GM12878 (cell line): ENCODE results near the gene ABCD4. TPM values are rescaled to one million over a fixed set of nuclear protein-coding genes. Genes with fewer than 3 reads are reported as not detected.

Experiments
- ATAC-seq: fragments of 200-7000 bp; cut with Tn5 transposase; 3 replicates; pipeline ENCODE4 v1.9.1; 2020; ENCODE audit warnings: mild to moderate bottlenecking, moderate library complexity
- BruUV-seq: library from RNA; stranded (reverse); fragments of 400-500 nt; replicated peaks from 2 replicates; lab custom pipeline; 2021; lab: Mats Ljungman, UMichigan
- CTCF ChIA-PET: fragments of 300-600 bp; sonication (Branson Sonifier 250); formaldehyde crosslinking; extraction: SDS; loops from one replicate; lab custom pipeline; 2021; ENCODE audit warnings: inconsistent platforms; lab: Yijun Ruan, JAX
- POLR2A ChIA-PET: fragments of 350-600 bp; formaldehyde crosslinking; extraction: SDS; loops from one replicate; lab custom pipeline; 2021; ENCODE audit warnings: inconsistent platforms; lab: Charles Lee
- RAD21 ChIA-PET: fragments of 300-600 bp; sonication (Branson Sonifier 250); formaldehyde crosslinking; loops from one replicate; lab custom pipeline; 2023; ENCODE audit warnings: antibody characterized with exemption; ENCODE audit not compliant: unreplicated experiment; lab: Charles Lee
- SMC1A ChIA-PET: fragments of 300-600 bp; sonication (Branson Sonifier 250); formaldehyde crosslinking; loops from one replicate; lab custom pipeline; 2023; ENCODE audit not compliant: unreplicated experiment, uncharacterized antibody; lab: Charles Lee
- DNase-seq: peaks from one replicate; pipeline ENCODE4 v3.0.0-alpha.2; 2011; ENCODE audit warnings: low read depth, low spot score
- FAIRE-seq: peaks from 3 replicates; lab custom pipeline; 2011; peaks lifted over from hg19 to GRCh38; lab: Jason Lieb, UNC
- H2AFZ ChIP-seq: 2 replicates; pipeline ENCODE4 v1.6.0; 2011; ENCODE audit warnings: low read depth, low read length, control low read depth; ENCODE audit not compliant: control insufficient read depth
- H3K27ac ChIP-seq: 2 replicates; pipeline ENCODE4 v1.5.1; 2011; ENCODE audit warnings: control low read depth; ENCODE audit not compliant: control insufficient read depth, insufficient read depth
- H3K27me3 ChIP-seq, 2 experiments: replicated peaks in 1 of 2; 2 replicates each; pipeline versions ENCODE4 v1.6.0 to v1.6.1; 2011; ENCODE audit warnings: low read length in 1 of 2; ENCODE audit not compliant: control insufficient read depth in 2 of 2, insufficient read depth in 2 of 2
- H3K36me3 ChIP-seq, 2 experiments: 2 replicates each; pipeline ENCODE4 v1.5.1; 2011; ENCODE audit warnings: low read length in 1 of 2; ENCODE audit not compliant: control insufficient read depth in 2 of 2, insufficient read depth in 2 of 2
- H3K4me1 ChIP-seq: 2 replicates; pipeline ENCODE4 v1.6.1; 2011; ENCODE audit warnings: mild to moderate bottlenecking, low read length, moderate library complexity, mixed read lengths; ENCODE audit not compliant: control insufficient read depth, insufficient read depth
- H3K4me2 ChIP-seq: 2 replicates; pipeline ENCODE4 v1.6.0; 2011; ENCODE audit warnings: control low read depth; ENCODE audit not compliant: control insufficient read depth, insufficient read depth
- H3K4me3 ChIP-seq: fragments of 200-600 bp; sonication (generic); 2 replicates; pipeline ENCODE4 v1.5.1; 2016
- H3K79me2 ChIP-seq: 2 replicates; pipeline ENCODE4 v1.6.0; 2011; ENCODE audit warnings: low read length; ENCODE audit not compliant: control insufficient read depth, insufficient read depth
- H3K9ac ChIP-seq: 2 replicates; pipeline ENCODE4 v1.8.0; 2011; ENCODE audit warnings: low read length, control low read depth, mixed read lengths; ENCODE audit not compliant: control insufficient read depth, insufficient read depth
- H3K9me3 ChIP-seq: replicated peaks from 3 replicates; pipeline ENCODE4 v1.5.1; 2011; ENCODE audit warnings: mild to moderate bottlenecking, low read length; ENCODE audit not compliant: control insufficient read depth, insufficient read depth
- H4K20me1 ChIP-seq: 2 replicates; pipeline ENCODE4 v1.6.0; 2011; ENCODE audit not compliant: control insufficient read depth, insufficient read depth
- DPF2 ChIP-seq: fragments of 450-650 bp; IDR thresholded peaks from 2 replicates; pipeline ENCODE4 v1.6.1; 2017; ENCODE audit warnings: mild to moderate bottlenecking
- EED ChIP-seq: sonication (generic); IDR thresholded peaks from 2 replicates; pipeline ENCODE4 v1.6.1; 2016; ENCODE audit warnings: antibody characterized with exemption, low read depth
- IRF4 ChIP-seq: IDR thresholded peaks from 2 replicates; pipeline ENCODE4 v1.6.1; 2011; ENCODE audit warnings: low read depth, low read length
- MTA3 ChIP-seq: IDR thresholded peaks from 2 replicates; pipeline ENCODE4 v1.6.1; 2012; ENCODE audit warnings: low read length, inconsistent platforms, borderline replicate concordance
- NBN ChIP-seq: fragments of 450-650 bp; IDR thresholded peaks from 2 replicates; pipeline ENCODE4 v1.6.1; 2016
- NFYA ChIP-seq: IDR thresholded peaks from 2 replicates; pipeline ENCODE4 v1.6.1; 2011; ENCODE audit warnings: low read depth, mild to moderate bottlenecking, low read length, improper control_type of control experiment, borderline replicate concordance
- POLR2AphosphoS5 ChIP-seq: IDR thresholded peaks from 2 replicates; pipeline ENCODE4 v1.6.1; 2011; ENCODE audit warnings: mild to moderate bottlenecking, low read length, inconsistent platforms
- POU2F2 ChIP-seq: IDR thresholded peaks from 3 replicates; pipeline ENCODE4 v1.6.1; 2011; ENCODE audit warnings: low read depth, mild to moderate bottlenecking, low read length, borderline replicate concordance
- SREBF1 ChIP-seq: IDR thresholded peaks from 2 replicates; pipeline ENCODE4 v1.6.1; 2012; ENCODE audit warnings: mild to moderate bottlenecking, low read length
- SUPT20H ChIP-seq: IDR thresholded peaks from 2 replicates; pipeline ENCODE4 v1.6.1; 2011; ENCODE audit warnings: low read depth, mild to moderate bottlenecking, low read length, moderate library complexity, borderline replicate concordance; ENCODE audit not compliant: control insufficient read depth
- TCF7 ChIP-seq: IDR thresholded peaks from 2 replicates; pipeline ENCODE4 v1.6.1; 2014; ENCODE audit warnings: antibody characterized with exemption, borderline replicate concordance
- WGBS: methylation state at CpG from one replicate; pipeline ENCODE4 v1.1.6; 2016; ENCODE audit warnings: low lambda C conversion rate; ENCODE audit not compliant: insufficient replicate concordance, insufficient coverage; ENCODE audit errors: missing lambda C conversion rate; 5-methylcytosine and 5-hydroxymethylcytosine counted together
- in situ Hi-C: fragments of 300-500 bp; cut with MboI; formaldehyde crosslinking; loops from 9 replicates; pipeline ENCODE4 v1.14.3; 2018; ENCODE audit warnings: mixed read lengths
- intact Hi-C: fragments of 100-400 bp; cut with micrococcal nuclease; formaldehyde crosslinking; loops from one replicate; pipeline ENCODE4 v1.14.2; 2022; ENCODE audit not compliant: unreplicated experiment
- polyA plus RNA-seq, 11 experiments: library from polyadenylated mRNA; depleted of rRNA in 4 of 11; unstranded in 6 of 11; stranded (reverse) in 5 of 11; fragments of >200 nt; fragmentation: Nextera tagmentation in 4 of 11; fragmentation: Illumina TruSeq in 1 of 11; extraction: Ambion mirVana in 4 of 11; extraction: Trizol in 1 of 11; gene quantifications; 1 replicate in 1 of 11; 2 replicates in 10 of 11; pipeline versions ENCODE4 v1.2.1 to v1.2.3, GENCODE V29; 2011 to 2016; ENCODE audit warnings: inconsistent platforms in 2 of 11, missing spikeins in 2 of 11, low read depth in 1 of 11
- total RNA-seq, 4 experiments: library from RNA; depleted of rRNA in 3 of 4; stranded (reverse); fragments of >200 nt in 3 of 4; fragmentation: Illumina TruSeq in 1 of 4; extraction: Trizol in 1 of 4; gene quantifications; 2 replicates each; pipeline versions ENCODE4 v1.2.1 to v1.2.3, GENCODE V29; 2013 to 2021
- TF ChIP-seq, protein P1 (sequence below): IDR thresholded peaks from 2 replicates; pipeline ENCODE4 v1.6.1; 2011; ENCODE audit warnings: borderline replicate concordance, low read depth, mild to moderate bottlenecking, moderate library complexity, low read length; ENCODE audit not compliant: insufficient read depth, poor library complexity, severe bottlenecking
- TF ChIP-seq, protein P2 (sequence below): fragments of 150-350 bp; IDR thresholded peaks from 2 replicates; pipeline ENCODE4 v1.6.1; 2016; ENCODE audit warnings: low read depth, low read length
- TF ChIP-seq, protein P3 (sequence below): IDR thresholded peaks from 2 replicates; pipeline ENCODE4 v1.6.1; 2012; ENCODE audit warnings: mild to moderate bottlenecking, low read depth, low read length
- TF ChIP-seq, protein P4 (sequence below): fragments of 450-650 bp; conservative IDR thresholded peaks from 2 replicates; pipeline ENCODE4 v1.6.1; 2017; ENCODE audit warnings: mild to moderate bottlenecking, moderate library complexity

The ABCD4 gene
- total and polyA plus RNA-seq, 10 of the 15 experiments (the other 5 are each of a cell fraction or from before 2014, with no cell fraction given) = 5.7 to 29.5 (median 23.4) TPM

DNA sequence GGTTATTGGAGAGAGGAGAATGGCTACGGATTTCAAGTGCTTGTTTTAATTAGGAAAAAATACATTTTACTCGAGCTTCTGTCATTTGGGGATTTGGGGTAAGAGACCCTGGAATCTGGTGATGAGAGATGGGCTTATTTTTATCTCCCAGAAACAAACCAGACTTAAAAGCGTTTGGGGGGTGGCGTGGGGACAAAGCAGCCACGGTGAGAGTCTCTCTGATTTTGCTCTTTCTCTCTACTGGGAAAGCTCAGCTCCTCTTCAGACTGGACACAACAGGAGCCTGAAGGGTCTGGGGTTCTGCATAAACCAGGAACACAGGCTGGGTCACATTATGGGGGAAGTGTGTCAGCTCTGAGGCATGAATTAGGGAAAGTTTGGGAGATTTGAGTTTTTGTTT is 59.7 kb downstream of the ABCD4 start:
- no peaks in the 10 kb centered on the region for H3K4me1 ChIP-seq
- ChIA-PET CTCF (no interaction called here), RAD21 (no interaction called here), SMC1A (no interaction called here), POLR2A (no interaction called here)
- ATAC-seq (no peak), FAIRE-seq (no peak), DNase-seq (no peak)
- H4K20me1 ChIP-seq = no peaks in the 10 kb centered on the region
- intact Hi-C loops = no loop called here
- H3K27ac ChIP-seq = no peak overlapping the region
- H3K27me3 ChIP-seq = peaks cover 21 to 38% of the 10 kb centered on the region in 2 experiments
- WGBS = 1% methylated on average over 5 of the region's 5 CpGs
- in situ Hi-C loops = no loop called here
- H3K4me2 ChIP-seq = no peak overlapping the region
- no peaks in the 10 kb centered on the region for H3K79me2 ChIP-seq
- no peaks in the 10 kb centered on the region for H3K36me3 ChIP-seq
- no peak overlapping the region for H3K4me3 ChIP-seq
- H3K9ac ChIP-seq = no peak overlapping the region
- H3K9me3 ChIP-seq = no peaks in the 10 kb centered on the region
- no peak overlapping the region for H2AFZ ChIP-seq
- no TSS peak for BruUV-seq
- TF ChIP-seq DPF2 = no peak
- no peak for TF ChIP-seq EED
- no peak for TF ChIP-seq IRF4
- TF ChIP-seq, protein P1, sequence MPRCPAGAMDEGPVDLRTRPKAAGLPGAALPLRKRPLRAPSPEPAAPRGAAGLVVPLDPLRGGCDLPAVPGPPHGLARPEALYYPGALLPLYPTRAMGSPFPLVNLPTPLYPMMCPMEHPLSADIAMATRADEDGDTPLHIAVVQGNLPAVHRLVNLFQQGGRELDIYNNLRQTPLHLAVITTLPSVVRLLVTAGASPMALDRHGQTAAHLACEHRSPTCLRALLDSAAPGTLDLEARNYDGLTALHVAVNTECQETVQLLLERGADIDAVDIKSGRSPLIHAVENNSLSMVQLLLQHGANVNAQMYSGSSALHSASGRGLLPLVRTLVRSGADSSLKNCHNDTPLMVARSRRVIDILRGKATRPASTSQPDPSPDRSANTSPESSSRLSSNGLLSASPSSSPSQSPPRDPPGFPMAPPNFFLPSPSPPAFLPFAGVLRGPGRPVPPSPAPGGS = no peak
- no peak for TF ChIP-seq MTA3
- TF ChIP-seq, protein P2, sequence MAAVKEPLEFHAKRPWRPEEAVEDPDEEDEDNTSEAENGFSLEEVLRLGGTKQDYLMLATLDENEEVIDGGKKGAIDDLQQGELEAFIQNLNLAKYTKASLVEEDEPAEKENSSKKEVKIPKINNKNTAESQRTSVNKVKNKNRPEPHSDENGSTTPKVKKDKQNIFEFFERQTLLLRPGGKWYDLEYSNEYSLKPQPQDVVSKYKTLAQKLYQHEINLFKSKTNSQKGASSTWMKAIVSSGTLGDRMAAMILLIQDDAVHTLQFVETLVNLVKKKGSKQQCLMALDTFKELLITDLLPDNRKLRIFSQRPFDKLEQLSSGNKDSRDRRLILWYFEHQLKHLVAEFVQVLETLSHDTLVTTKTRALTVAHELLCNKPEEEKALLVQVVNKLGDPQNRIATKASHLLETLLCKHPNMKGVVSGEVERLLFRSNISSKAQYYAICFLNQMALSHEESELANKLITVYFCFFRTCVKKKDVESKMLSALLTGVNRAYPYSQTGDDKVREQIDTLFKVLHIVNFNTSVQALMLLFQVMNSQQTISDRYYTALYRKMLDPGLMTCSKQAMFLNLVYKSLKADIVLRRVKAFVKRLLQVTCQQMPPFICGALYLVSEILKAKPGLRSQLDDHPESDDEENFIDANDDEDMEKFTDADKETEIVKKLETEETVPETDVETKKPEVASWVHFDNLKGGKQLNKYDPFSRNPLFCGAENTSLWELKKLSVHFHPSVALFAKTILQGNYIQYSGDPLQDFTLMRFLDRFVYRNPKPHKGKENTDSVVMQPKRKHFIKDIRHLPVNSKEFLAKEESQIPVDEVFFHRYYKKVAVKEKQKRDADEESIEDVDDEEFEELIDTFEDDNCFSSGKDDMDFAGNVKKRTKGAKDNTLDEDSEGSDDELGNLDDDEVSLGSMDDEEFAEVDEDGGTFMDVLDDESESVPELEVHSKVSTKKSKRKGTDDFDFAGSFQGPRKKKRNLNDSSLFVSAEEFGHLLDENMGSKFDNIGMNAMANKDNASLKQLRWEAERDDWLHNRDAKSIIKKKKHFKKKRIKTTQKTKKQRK = no peak
- TF ChIP-seq SREBF1 = no peak
- no peak for TF ChIP-seq NBN
- TF ChIP-seq, protein P3, sequence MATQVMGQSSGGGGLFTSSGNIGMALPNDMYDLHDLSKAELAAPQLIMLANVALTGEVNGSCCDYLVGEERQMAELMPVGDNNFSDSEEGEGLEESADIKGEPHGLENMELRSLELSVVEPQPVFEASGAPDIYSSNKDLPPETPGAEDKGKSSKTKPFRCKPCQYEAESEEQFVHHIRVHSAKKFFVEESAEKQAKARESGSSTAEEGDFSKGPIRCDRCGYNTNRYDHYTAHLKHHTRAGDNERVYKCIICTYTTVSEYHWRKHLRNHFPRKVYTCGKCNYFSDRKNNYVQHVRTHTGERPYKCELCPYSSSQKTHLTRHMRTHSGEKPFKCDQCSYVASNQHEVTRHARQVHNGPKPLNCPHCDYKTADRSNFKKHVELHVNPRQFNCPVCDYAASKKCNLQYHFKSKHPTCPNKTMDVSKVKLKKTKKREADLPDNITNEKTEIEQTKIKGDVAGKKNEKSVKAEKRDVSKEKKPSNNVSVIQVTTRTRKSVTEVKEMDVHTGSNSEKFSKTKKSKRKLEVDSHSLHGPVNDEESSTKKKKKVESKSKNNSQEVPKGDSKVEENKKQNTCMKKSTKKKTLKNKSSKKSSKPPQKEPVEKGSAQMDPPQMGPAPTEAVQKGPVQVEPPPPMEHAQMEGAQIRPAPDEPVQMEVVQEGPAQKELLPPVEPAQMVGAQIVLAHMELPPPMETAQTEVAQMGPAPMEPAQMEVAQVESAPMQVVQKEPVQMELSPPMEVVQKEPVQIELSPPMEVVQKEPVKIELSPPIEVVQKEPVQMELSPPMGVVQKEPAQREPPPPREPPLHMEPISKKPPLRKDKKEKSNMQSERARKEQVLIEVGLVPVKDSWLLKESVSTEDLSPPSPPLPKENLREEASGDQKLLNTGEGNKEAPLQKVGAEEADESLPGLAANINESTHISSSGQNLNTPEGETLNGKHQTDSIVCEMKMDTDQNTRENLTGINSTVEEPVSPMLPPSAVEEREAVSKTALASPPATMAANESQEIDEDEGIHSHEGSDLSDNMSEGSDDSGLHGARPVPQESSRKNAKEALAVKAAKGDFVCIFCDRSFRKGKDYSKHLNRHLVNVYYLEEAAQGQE = no peak
- no peak for TF ChIP-seq SUPT20H
- no peak for TF ChIP-seq TCF7
- TF ChIP-seq, protein P4, sequence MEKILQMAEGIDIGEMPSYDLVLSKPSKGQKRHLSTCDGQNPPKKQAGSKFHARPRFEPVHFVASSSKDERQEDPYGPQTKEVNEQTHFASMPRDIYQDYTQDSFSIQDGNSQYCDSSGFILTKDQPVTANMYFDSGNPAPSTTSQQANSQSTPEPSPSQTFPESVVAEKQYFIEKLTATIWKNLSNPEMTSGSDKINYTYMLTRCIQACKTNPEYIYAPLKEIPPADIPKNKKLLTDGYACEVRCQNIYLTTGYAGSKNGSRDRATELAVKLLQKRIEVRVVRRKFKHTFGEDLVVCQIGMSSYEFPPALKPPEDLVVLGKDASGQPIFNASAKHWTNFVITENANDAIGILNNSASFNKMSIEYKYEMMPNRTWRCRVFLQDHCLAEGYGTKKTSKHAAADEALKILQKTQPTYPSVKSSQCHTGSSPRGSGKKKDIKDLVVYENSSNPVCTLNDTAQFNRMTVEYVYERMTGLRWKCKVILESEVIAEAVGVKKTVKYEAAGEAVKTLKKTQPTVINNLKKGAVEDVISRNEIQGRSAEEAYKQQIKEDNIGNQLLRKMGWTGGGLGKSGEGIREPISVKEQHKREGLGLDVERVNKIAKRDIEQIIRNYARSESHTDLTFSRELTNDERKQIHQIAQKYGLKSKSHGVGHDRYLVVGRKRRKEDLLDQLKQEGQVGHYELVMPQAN = no peak
- no peak for TF ChIP-seq POU2F2
- TF ChIP-seq NFYA = no peak
- no peak for TF ChIP-seq POLR2AphosphoS5
